ENCODE data around the gene SNHG17.

GRCh38 chr20:38445901-38446425 lies 10.8 kb upstream of the SNHG17 start:
- TF ChIP-seq, protein P1, sequence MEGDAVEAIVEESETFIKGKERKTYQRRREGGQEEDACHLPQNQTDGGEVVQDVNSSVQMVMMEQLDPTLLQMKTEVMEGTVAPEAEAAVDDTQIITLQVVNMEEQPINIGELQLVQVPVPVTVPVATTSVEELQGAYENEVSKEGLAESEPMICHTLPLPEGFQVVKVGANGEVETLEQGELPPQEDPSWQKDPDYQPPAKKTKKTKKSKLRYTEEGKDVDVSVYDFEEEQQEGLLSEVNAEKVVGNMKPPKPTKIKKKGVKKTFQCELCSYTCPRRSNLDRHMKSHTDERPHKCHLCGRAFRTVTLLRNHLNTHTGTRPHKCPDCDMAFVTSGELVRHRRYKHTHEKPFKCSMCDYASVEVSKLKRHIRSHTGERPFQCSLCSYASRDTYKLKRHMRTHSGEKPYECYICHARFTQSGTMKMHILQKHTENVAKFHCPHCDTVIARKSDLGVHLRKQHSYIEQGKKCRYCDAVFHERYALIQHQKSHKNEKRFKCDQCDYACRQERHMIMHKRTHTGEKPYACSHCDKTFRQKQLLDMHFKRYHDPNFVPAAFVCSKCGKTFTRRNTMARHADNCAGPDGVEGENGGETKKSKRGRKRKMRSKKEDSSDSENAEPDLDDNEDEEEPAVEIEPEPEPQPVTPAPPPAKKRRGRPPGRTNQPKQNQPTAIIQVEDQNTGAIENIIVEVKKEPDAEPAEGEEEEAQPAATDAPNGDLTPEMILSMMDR (conservative IDR thresholded peaks at IDR 0.05), result no peak
- no peak for TF ChIP-seq ZFX (IDR thresholded peaks at IDR 0.05)
